ENCODE data around the gene CD99L2. TPM values are rescaled to one million over a fixed set of nuclear protein-coding genes. Genes with fewer than 3 reads are reported as not detected.

Gene CD99L2
- total RNA-seq, 2 donors from 2014 or later: 32.6 to 53.3 TPM

GRCh38 chrX:150762258-150763165 lies 136.0 kb downstream of the CD99L2 start:
- 76% methylated on average over 19 of the region's 36 CpGs for WGBS
- TF ChIP-seq CTCF (IDR thresholded peaks at IDR 0.05): no peak
- no peak for TF ChIP-seq POLR2A (IDR thresholded peaks at IDR 0.05)
- no peak for TF ChIP-seq POLR2AphosphoS5 (IDR thresholded peaks at IDR 0.05)
- Histone ChIP-seq H3K27me3 (replicated peaks; ENCODE audit: insufficient read depth) (no peaks in the 10 kb centered on the region), H3K4me3 (no peak overlapping the region), H3K36me3 (no peaks in the 10 kb centered on the region), H3K4me1 (replicated peaks) (no peaks in the 10 kb centered on the region), H3K9me3 (no peaks in the 10 kb centered on the region), H3K27ac (no peak overlapping the region)
- DNase-seq (ENCODE audit: low spot score): no peak
- intact Hi-C loops (cut with DNase I): no loop called here

GRCh38 chrX:150761819-150762216 lies 136.7 kb downstream of the CD99L2 start:
- no peak overlapping the region for H3K27ac ChIP-seq
- H3K36me3 ChIP-seq: no peaks in the 10 kb centered on the region
- no peaks in the 10 kb centered on the region for H3K4me1 ChIP-seq (replicated peaks)
- no peak for DNase-seq (ENCODE audit: low spot score)
- no peaks in the 10 kb centered on the region for H3K9me3 ChIP-seq
- intact Hi-C loops (cut with DNase I): no loop called here
- no peak for TF ChIP-seq POLR2AphosphoS5 (IDR thresholded peaks at IDR 0.05)
- no peak for TF ChIP-seq POLR2A (IDR thresholded peaks at IDR 0.05)
- no peak for TF ChIP-seq CTCF (IDR thresholded peaks at IDR 0.05)
- 70% methylated on average over 8 of the region's 8 CpGs for WGBS
- no peak overlapping the region for H3K4me3 ChIP-seq
- H3K27me3 ChIP-seq (replicated peaks; ENCODE audit: insufficient read depth): no peaks in the 10 kb centered on the region

- Histone ChIP-seq H3K4me3 (no peak overlapping the region), H3K4me1 (replicated peaks) (no peaks in the 10 kb centered on the region), H3K27ac (no peak overlapping the region), H3K36me3 (no peaks in the 10 kb centered on the region), H3K27me3 (replicated peaks; ENCODE audit: insufficient read depth) (no peaks in the 10 kb centered on the region), H3K9me3 (no peaks in the 10 kb centered on the region)
- WGBS: 67% methylated on average over 6 of the region's 7 CpGs
- DNase-seq (ENCODE audit: low spot score): no peak
- TF ChIP-seq POLR2AphosphoS5 (IDR thresholded peaks at IDR 0.05) (no peak), CTCF (IDR thresholded peaks at IDR 0.05) (no peak), POLR2A (IDR thresholded peaks at IDR 0.05) (no peak)
- intact Hi-C loops (cut with DNase I): no loop called here
Observed at GRCh38 chrX:150761176-150761818, 137.2 kb downstream of the CD99L2 start.

DNA sequence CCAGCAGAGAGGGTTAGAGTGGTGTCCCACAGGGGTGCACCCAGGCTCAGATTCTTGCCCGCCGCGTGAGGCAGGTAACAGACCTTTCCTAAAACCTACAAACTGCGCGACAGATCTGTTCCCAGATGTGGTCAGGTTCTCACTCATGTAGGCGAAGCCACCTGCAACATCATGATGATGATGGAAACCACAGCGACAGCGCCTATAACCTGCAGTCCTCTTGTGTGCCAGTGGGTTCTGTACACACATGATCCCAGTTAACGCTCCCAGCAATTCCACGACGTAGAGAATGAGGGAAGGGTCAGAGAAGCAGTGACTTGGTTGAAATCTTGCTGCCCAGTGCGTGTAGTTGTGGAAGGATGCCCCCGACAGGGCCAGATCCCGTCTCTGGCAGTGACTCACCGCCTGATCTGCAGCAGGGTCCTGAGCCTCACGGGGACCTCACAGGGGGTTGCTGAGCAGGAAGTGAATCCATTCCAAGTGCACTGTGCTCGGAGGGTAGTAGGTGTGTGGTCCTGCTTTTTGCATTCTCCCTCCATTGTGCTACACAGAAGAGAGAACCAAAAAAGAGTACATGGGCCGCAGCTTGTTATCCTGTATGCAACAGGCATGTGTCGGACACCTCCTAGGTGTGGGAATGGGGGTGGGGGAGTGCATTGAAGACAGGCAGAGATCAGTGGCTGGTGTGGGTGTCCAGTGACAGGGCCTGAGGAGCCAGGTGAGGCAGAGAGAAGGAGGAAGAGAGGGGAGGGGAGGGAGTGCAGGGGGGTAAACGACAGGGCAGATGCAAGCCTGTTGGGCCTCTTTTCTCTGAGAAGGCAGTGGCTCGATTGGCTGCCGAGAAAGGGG lies 138.7 kb downstream of the CD99L2 start:
- WGBS: 88% methylated on average over 22 of the region's 22 CpGs
- H3K36me3 ChIP-seq: no peaks in the 10 kb centered on the region
- intact Hi-C loops (cut with DNase I): no loop called here
- H3K27ac ChIP-seq: no peak overlapping the region
- no peaks in the 10 kb centered on the region for H3K27me3 ChIP-seq (replicated peaks; ENCODE audit: insufficient read depth)
- no peak for DNase-seq (ENCODE audit: low spot score)
- no peaks in the 10 kb centered on the region for H3K4me1 ChIP-seq (replicated peaks)
- H3K9me3 ChIP-seq: no peaks in the 10 kb centered on the region
- TF ChIP-seq POLR2AphosphoS5 (IDR thresholded peaks at IDR 0.05): no peak
- no peak for TF ChIP-seq POLR2A (IDR thresholded peaks at IDR 0.05)
- no peak for TF ChIP-seq CTCF (IDR thresholded peaks at IDR 0.05)
- no peak overlapping the region for H3K4me3 ChIP-seq
